ENCODE results near the gene GPC6. TPM values are rescaled to one million over a fixed set of nuclear protein-coding genes. Genes with fewer than 3 reads are reported as not detected.

Gene GPC6
- total and polyA plus RNA-seq, 2 donors (not counting 1 experiment from before 2014, with no cell fraction given), result not detected

GRCh38 chr13:94192431-94192975 is 965.9 kb downstream of the GPC6 start:
- H3K9me3 Mint-ChIP-seq (ENCODE audit: insufficient read depth), result no peaks in the 10 kb centered on the region
- 79% methylated on average over 1 of the region's 3 CpGs for WGBS (ENCODE audit: insufficient coverage)
- H3K4me3 Mint-ChIP-seq, result no peak overlapping the region
- DNase-seq (no peak), ATAC-seq (ENCODE audit: low read depth) (no peak)
- H3K4me1 ChIP-seq (ENCODE audit: control insufficient read depth in 2 of 2, insufficient read depth in 2 of 2, low read length in 2 of 2), result no peaks in the 10 kb centered on the region
- no peak overlapping the region for H3K4me3 ChIP-seq (ENCODE audit: control extremely low read depth in 1 of 5, extremely low read depth in 1 of 5, insufficient read depth in 1 of 5, low read depth in 2 of 5, low read length in 4 of 5)
- H3K4me1 Mint-ChIP-seq, result no peaks in the 10 kb centered on the region
- CTCF ChIA-PET, result no interaction called here
- intact Hi-C loops (cut with micrococcal nuclease), result no loop called here
- no peak overlapping the region for H2AFZ ChIP-seq (ENCODE audit: insufficient read depth, low read depth, low read length, poor library complexity, severe bottlenecking)
- no peaks in the 10 kb centered on the region for H3K9me3 ChIP-seq (ENCODE audit: control extremely low read depth in 1 of 3, control insufficient read depth in 2 of 3, insufficient read depth in 1 of 3, low read length in 2 of 3)
- no peak overlapping the region for H3K27ac ChIP-seq (ENCODE audit: low read length in 2 of 2)
- no peaks in the 10 kb centered on the region for H3K79me2 ChIP-seq (ENCODE audit: control insufficient read depth, insufficient read depth, low read length)
- no peaks in the 10 kb centered on the region for H3K36me3 ChIP-seq (replicated peaks in 1 of 2; ENCODE audit: control extremely low read depth in 1 of 2, control insufficient read depth in 1 of 2, extremely low read depth in 1 of 2, insufficient read depth in 2 of 2, low read length in 1 of 2)
- POLR2A ChIA-PET, result no interaction called here
- H3K27me3 ChIP-seq (replicated peaks in 1 of 4; ENCODE audit: control extremely low read depth in 1 of 4, control insufficient read depth in 3 of 4, insufficient read depth in 4 of 4, low read length in 3 of 4), result no peaks in the 10 kb centered on the region
- no peak for TF ChIP-seq EZH2 (IDR thresholded peaks at IDR 0.05; ENCODE audit: borderline replicate concordance, insufficient read depth, low read depth, low read length, poor library complexity, severe bottlenecking)
- TF ChIP-seq CTCF (IDR thresholded peaks at IDR 0.05), result no peak
- H3K4me2 ChIP-seq (replicated peaks; ENCODE audit: low read depth, low read length, poor library complexity, severe bottlenecking), result no peak overlapping the region
- no peak overlapping the region for H3K27ac Mint-ChIP-seq
- peaks cover 3% of the 10 kb centered on the region for H3K27me3 Mint-ChIP-seq
- H4K20me1 ChIP-seq (ENCODE audit: control insufficient read depth, insufficient read depth, low read length, poor library complexity, severe bottlenecking), result no peaks in the 10 kb centered on the region
- no peak overlapping the region for H3K9ac ChIP-seq (ENCODE audit: low read length)

- Mint-ChIP-seq H3K4me3 (no peak overlapping the region), H3K27ac (no peak overlapping the region), H3K9me3 (ENCODE audit: insufficient read depth) (no peaks in the 10 kb centered on the region), H3K4me1 (no peaks in the 10 kb centered on the region), H3K27me3 (peaks cover 9% of the 10 kb centered on the region)
- TF ChIP-seq CTCF (IDR thresholded peaks at IDR 0.05) (no peak), EZH2 (IDR thresholded peaks at IDR 0.05; ENCODE audit: borderline replicate concordance, insufficient read depth, low read depth, low read length, poor library complexity, severe bottlenecking) (no peak)
- Histone ChIP-seq H3K27ac (ENCODE audit: low read length in 2 of 2) (no peak overlapping the region), H3K4me1 (ENCODE audit: control insufficient read depth in 2 of 2, insufficient read depth in 2 of 2, low read length in 2 of 2) (no peaks in the 10 kb centered on the region), H3K9ac (ENCODE audit: low read length) (no peak overlapping the region), H3K9me3 (ENCODE audit: control extremely low read depth in 1 of 3, control insufficient read depth in 2 of 3, insufficient read depth in 1 of 3, low read length in 2 of 3) (no peaks in the 10 kb centered on the region), H3K4me3 (ENCODE audit: control extremely low read depth in 1 of 5, extremely low read depth in 1 of 5, insufficient read depth in 1 of 5, low read depth in 2 of 5, low read length in 4 of 5) (no peak overlapping the region), H2AFZ (ENCODE audit: insufficient read depth, low read depth, low read length, poor library complexity, severe bottlenecking) (no peak overlapping the region), H4K20me1 (ENCODE audit: control insufficient read depth, insufficient read depth, low read length, poor library complexity, severe bottlenecking) (no peaks in the 10 kb centered on the region), H3K79me2 (ENCODE audit: control insufficient read depth, insufficient read depth, low read length) (no peaks in the 10 kb centered on the region), H3K36me3 (replicated peaks in 1 of 2; ENCODE audit: control extremely low read depth in 1 of 2, control insufficient read depth in 1 of 2, extremely low read depth in 1 of 2, insufficient read depth in 2 of 2, low read length in 1 of 2) (no peaks in the 10 kb centered on the region), H3K4me2 (replicated peaks; ENCODE audit: low read depth, low read length, poor library complexity, severe bottlenecking) (no peak overlapping the region), H3K27me3 (replicated peaks in 1 of 4; ENCODE audit: control extremely low read depth in 1 of 4, control insufficient read depth in 3 of 4, insufficient read depth in 4 of 4, low read length in 3 of 4) (no peaks in the 10 kb centered on the region)
- no peak for ATAC-seq (ENCODE audit: low read depth)
- intact Hi-C loops (cut with micrococcal nuclease), result no loop called here
- no peak for DNase-seq
- ChIA-PET POLR2A (no interaction called here), CTCF (no interaction called here)
- WGBS (ENCODE audit: insufficient coverage), result 17% methylated on average over 1 of the region's 2 CpGs
Observed at GRCh38 chr13:94195715-94196114, 969.1 kb downstream of the GPC6 start.

Data from B cell (primary cell).